ENCODE data around the gene DNAH6. TPM values are rescaled to one million over a fixed set of nuclear protein-coding genes. Genes with fewer than 3 reads are reported as not detected.
A peak's percentile ranks its signal among the peaks of the same experiment; 100 is the strongest.

The DNAH6 gene
- total RNA-seq, 1 experiment from 2014 or later, result 0.26 TPM

GRCh38 chr2:84855731-84856130, 339.4 kb downstream of the DNAH6 start:
- Mint-ChIP-seq H3K27me3 (ENCODE audit: low read depth) (peaks cover 96% of the 10 kb centered on the region), H3K9me3 (peaks cover 11 to 12% of the 10 kb centered on the region in 2 experiments), H3K27ac (no peak overlapping the region; a peak in 1 of 7 replicates), H3K4me1 (peaks cover 20 to 22% of the 10 kb centered on the region in 2 experiments), H3K36me3 (ENCODE audit: insufficient read depth in 1 of 3, low read depth in 3 of 3) (peaks cover 0 to 6% (median 2%) of the 10 kb centered on the region in 3 experiments; a peak in 5 of 7 replicates), H3K4me3 (peak overlapping the region in 1 of 2 experiments; percentile 41; a peak in 1 of 5 replicates)
- Histone ChIP-seq H3T11ph (ENCODE audit: low read length) (no peak overlapping the region), H3K9ac (ENCODE audit: extremely low read depth, insufficient read length, low read length) (no peak overlapping the region), H2BK20ac (ENCODE audit: low read depth, low read length, poor library complexity, severe bottlenecking) (no peak overlapping the region), H3K27me3 (ENCODE audit: insufficient read depth, low read length) (peaks cover 12% of the 10 kb centered on the region; the same call in 1 of the 2 replicates), H4K20me1 (ENCODE audit: control insufficient read depth, insufficient read depth, insufficient read length) (no peaks in the 10 kb centered on the region), H2BK12ac (ENCODE audit: insufficient read length, low read depth, low read length) (no peak overlapping the region), H3K79me1 (ENCODE audit: insufficient read depth, low read depth, low read length, poor library complexity, severe bottlenecking) (no peaks in the 10 kb centered on the region), H2BK5ac (ENCODE audit: insufficient read length, low read length) (no peak overlapping the region), H2BK120ac (ENCODE audit: low read depth, low read length, poor library complexity, severe bottlenecking) (no peak overlapping the region), H4K8ac (replicated peaks; ENCODE audit: insufficient read length, low read depth, low read length) (no peak overlapping the region), H3K79me2 (ENCODE audit: insufficient read depth, low read length) (no peaks in the 10 kb centered on the region), H2BK15ac (ENCODE audit: low read depth, low read length) (no peak overlapping the region), H3K23me2 (ENCODE audit: insufficient read length, low read depth, low read length, poor library complexity, severe bottlenecking) (no peaks in the 10 kb centered on the region), H2AFZ (ENCODE audit: low read length) (no peak overlapping the region), H3K4ac (ENCODE audit: low read depth, low read length) (no peak overlapping the region), H4K91ac (ENCODE audit: insufficient read length, low read depth, low read length) (no peak overlapping the region), H3K23ac (ENCODE audit: insufficient read length, low read depth, low read length) (no peak overlapping the region), H3K4me2 (ENCODE audit: insufficient read depth, insufficient read length, low read length) (peak overlapping the region; percentile 20), H3K4me1 (ENCODE audit: insufficient read depth, low read length) (peaks cover 5% of the 10 kb centered on the region; the same call in 1 of the 2 replicates), H3K14ac (ENCODE audit: insufficient read depth, low read length) (no peak overlapping the region), H3K27ac (ENCODE audit: insufficient read length, low read depth, low read length) (no peak overlapping the region), H4K5ac (ENCODE audit: insufficient read length, low read depth, low read length) (no peak overlapping the region), H2AK5ac (ENCODE audit: insufficient read length, low read length) (no peak overlapping the region), H3K56ac (ENCODE audit: insufficient read length, low read depth, low read length) (no peak overlapping the region), H3K18ac (ENCODE audit: insufficient read length, low read depth, low read length) (no peak overlapping the region), H3K9me3 (ENCODE audit: control insufficient read depth, low read depth, low read length) (no peaks in the 10 kb centered on the region)
- no peak for TF ChIP-seq CTCF (conservative IDR thresholded peaks at IDR 0.05)
- WGBS (ENCODE audit: extremely low coverage, insufficient read length, low lambda C conversion rate), result no CpG with 5 or more reads among the region's 11 CpGs
- peak; percentile 83 for DNase-seq
